ENCODE data around the gene OR1S2. TPM values are rescaled to one million over a fixed set of nuclear protein-coding genes. Genes with fewer than 3 reads are reported as not detected.

OR1S2 gene
- total RNA-seq, 1 experiment from 2014 or later = not detected

DNA sequence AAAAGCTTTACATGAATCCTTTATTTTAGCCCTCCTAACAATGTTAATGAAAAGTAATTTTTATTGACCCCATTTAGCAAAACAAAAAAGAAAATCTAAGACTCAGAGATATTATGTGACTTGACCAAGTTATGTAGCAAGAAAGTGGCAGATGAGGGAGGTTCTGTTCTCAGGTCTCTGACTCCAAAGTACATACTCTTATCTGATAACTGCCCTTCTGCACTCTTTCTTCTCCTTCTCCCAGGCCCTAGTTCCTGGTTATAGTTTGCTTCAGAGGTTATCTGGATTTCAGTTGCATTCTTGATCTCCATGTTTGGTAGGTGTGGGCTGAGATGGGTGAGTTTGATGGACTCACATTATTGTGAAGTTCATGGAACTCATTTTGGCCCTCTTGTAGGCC lies 10.6 kb downstream of the OR1S2 start:
- ChIA-PET POLR2A (no interaction called here), CTCF (no interaction called here)
- no peak overlapping the region for H3K4me3 ChIP-seq (ENCODE audit: low read depth in 2 of 2, low read length in 2 of 2)
- no peaks in the 10 kb centered on the region for H3K36me3 ChIP-seq (ENCODE audit: control insufficient read depth, insufficient read depth, low read length)
- intact Hi-C loops (cut with micrococcal nuclease; ENCODE audit: unreplicated experiment) = no loop called here
- no peak overlapping the region for H3K27ac ChIP-seq (ENCODE audit: low read length)
- TF ChIP-seq SIN3A (IDR thresholded peaks at IDR 0.05; ENCODE audit: borderline replicate concordance, insufficient read depth, low read depth, low read length) (no peak), POLR2AphosphoS5 (IDR thresholded peaks at IDR 0.05; ENCODE audit: low read depth, low read length) (no peak), TCF7L2 (IDR thresholded peaks at IDR 0.05; ENCODE audit: low read depth, low read length) (no peak), REST (IDR thresholded peaks at IDR 0.05; ENCODE audit: insufficient read depth in 1 of 2, low read depth in 2 of 2, low read length in 1 of 2) (no peak)
- TF ChIP-seq, protein P1, sequence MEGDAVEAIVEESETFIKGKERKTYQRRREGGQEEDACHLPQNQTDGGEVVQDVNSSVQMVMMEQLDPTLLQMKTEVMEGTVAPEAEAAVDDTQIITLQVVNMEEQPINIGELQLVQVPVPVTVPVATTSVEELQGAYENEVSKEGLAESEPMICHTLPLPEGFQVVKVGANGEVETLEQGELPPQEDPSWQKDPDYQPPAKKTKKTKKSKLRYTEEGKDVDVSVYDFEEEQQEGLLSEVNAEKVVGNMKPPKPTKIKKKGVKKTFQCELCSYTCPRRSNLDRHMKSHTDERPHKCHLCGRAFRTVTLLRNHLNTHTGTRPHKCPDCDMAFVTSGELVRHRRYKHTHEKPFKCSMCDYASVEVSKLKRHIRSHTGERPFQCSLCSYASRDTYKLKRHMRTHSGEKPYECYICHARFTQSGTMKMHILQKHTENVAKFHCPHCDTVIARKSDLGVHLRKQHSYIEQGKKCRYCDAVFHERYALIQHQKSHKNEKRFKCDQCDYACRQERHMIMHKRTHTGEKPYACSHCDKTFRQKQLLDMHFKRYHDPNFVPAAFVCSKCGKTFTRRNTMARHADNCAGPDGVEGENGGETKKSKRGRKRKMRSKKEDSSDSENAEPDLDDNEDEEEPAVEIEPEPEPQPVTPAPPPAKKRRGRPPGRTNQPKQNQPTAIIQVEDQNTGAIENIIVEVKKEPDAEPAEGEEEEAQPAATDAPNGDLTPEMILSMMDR (IDR thresholded peaks at IDR 0.05) = no peak
- BruUV-seq (replicated peaks) = no TSS peak
- no peak for DNase-seq (ENCODE audit: low read depth, low spot score)
- no peaks in the 10 kb centered on the region; the same call in 1 of the 2 replicates for H3K9me3 ChIP-seq (ENCODE audit: control insufficient read depth, insufficient read depth, low read depth, low read length)
- H3K27me3 ChIP-seq (ENCODE audit: control insufficient read depth, insufficient read depth, low read length) = no peaks in the 10 kb centered on the region
- ATAC-seq = no peak
- in situ Hi-C loops (cut with HindIII; ENCODE audit: low pct_unique_long_range_greater_than_20kb, low sequenced_read_pairs) = no loop called here
- no peaks in the 10 kb centered on the region for H3K4me1 ChIP-seq (ENCODE audit: control insufficient read depth, insufficient read depth, low read length)

DNA sequence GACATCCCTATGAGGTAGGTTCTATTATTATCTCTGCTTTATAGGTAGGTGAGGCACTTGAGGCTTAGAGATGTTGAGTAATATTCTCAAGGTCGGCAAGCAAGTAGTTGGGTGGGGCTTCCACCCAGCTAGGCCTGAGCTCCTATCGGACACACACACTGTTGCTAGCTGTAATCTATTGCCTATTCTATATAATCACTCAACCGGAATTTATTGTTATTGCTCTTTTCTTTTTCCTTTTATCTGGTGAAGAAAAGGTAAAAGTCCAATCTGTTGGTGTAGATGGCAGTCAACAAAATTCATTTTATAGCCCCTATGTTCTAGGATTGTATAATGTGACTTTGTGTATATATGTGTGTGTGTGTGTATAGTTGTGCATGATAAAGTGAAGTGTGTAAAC lies 11.7 kb downstream of the OR1S2 start:
- H3K27me3 ChIP-seq (ENCODE audit: control insufficient read depth, insufficient read depth, low read length) = no peaks in the 10 kb centered on the region
- in situ Hi-C loops (cut with HindIII; ENCODE audit: low pct_unique_long_range_greater_than_20kb, low sequenced_read_pairs) (no loop called here), intact Hi-C loops (cut with micrococcal nuclease; ENCODE audit: unreplicated experiment) (no loop called here)
- no peak for ATAC-seq
- no peaks in the 10 kb centered on the region for H3K4me1 ChIP-seq (ENCODE audit: control insufficient read depth, insufficient read depth, low read length)
- no peak overlapping the region for H3K4me3 ChIP-seq (ENCODE audit: low read depth in 2 of 2, low read length in 2 of 2)
- no peaks in the 10 kb centered on the region for H3K9me3 ChIP-seq (ENCODE audit: control insufficient read depth, insufficient read depth, low read depth, low read length)
- H3K36me3 ChIP-seq (ENCODE audit: control insufficient read depth, insufficient read depth, low read length) = no peaks in the 10 kb centered on the region
- POLR2A ChIA-PET = no interaction called here
- H3K27ac ChIP-seq (ENCODE audit: low read length) = no peak overlapping the region
- no TSS peak for BruUV-seq (replicated peaks)
- DNase-seq (ENCODE audit: low read depth, low spot score) = no peak
- CTCF ChIA-PET = no interaction called here
- TF ChIP-seq POLR2AphosphoS5 (IDR thresholded peaks at IDR 0.05; ENCODE audit: low read depth, low read length) = no peak
- TF ChIP-seq, protein P1 (IDR thresholded peaks at IDR 0.05) = no peak

GRCh38 chr11:58188770-58189169 lies 15.2 kb downstream of the OR1S2 start, which contains the start of gene OR9Q2:
TSS of gene OR9Q2 (plus strand) at chr11:58189070. CDS start at chr11:58190491, 1,421 bp downstream.
- CTCF ChIA-PET = no interaction called here
- DNase-seq (ENCODE audit: low read depth, low spot score) (no peak), ATAC-seq (no peak)
- TF ChIP-seq, protein P1 (IDR thresholded peaks at IDR 0.05) = no peak
- no peak for TF ChIP-seq TCF7L2 (IDR thresholded peaks at IDR 0.05; ENCODE audit: low read depth, low read length)
- no peak for TF ChIP-seq POLR2AphosphoS5 (IDR thresholded peaks at IDR 0.05; ENCODE audit: low read depth, low read length)
- no peak for TF ChIP-seq REST (IDR thresholded peaks at IDR 0.05; ENCODE audit: insufficient read depth in 1 of 2, low read depth in 2 of 2, low read length in 1 of 2)
- no peak for TF ChIP-seq SIN3A (IDR thresholded peaks at IDR 0.05; ENCODE audit: borderline replicate concordance, insufficient read depth, low read depth, low read length)
- intact Hi-C loops (cut with micrococcal nuclease; ENCODE audit: unreplicated experiment) = no loop called here
- Histone ChIP-seq H3K27me3 (ENCODE audit: control insufficient read depth, insufficient read depth, low read length) (no peaks in the 10 kb centered on the region), H3K4me3 (ENCODE audit: low read depth in 2 of 2, low read length in 2 of 2) (no peak within 1 kb of the TSS), H3K27ac (ENCODE audit: low read length) (no peak within 1 kb of the TSS), H3K36me3 (ENCODE audit: control insufficient read depth, insufficient read depth, low read length) (no peaks in the 10 kb centered on the region), H3K4me1 (ENCODE audit: control insufficient read depth, insufficient read depth, low read length) (no peaks in the 10 kb centered on the region), H3K9me3 (ENCODE audit: control insufficient read depth, insufficient read depth, low read depth, low read length) (no peaks in the 10 kb centered on the region)
- in situ Hi-C loops (cut with HindIII; ENCODE audit: low pct_unique_long_range_greater_than_20kb, low sequenced_read_pairs) = no loop called here
- no TSS peak for BruUV-seq (replicated peaks)
- POLR2A ChIA-PET = no interaction called here

All from Panc1 (cell line).